GM19463 (cell line): ENCODE results near the gene HYOU1.
A peak's percentile ranks its signal among the peaks of the same experiment; 100 is the strongest.
"Not testable (repeated sequence)": the region's sequence is repeated elsewhere in the genome, so short reads cannot be mapped to it uniquely, and the experiment has no call there.

Experiments used
- ATAC-seq: cut with Tn5 transposase; IDR thresholded peaks from one replicate; pipeline ENCODE4 v1.9.1; 2021; ENCODE audit warnings: mild to moderate bottlenecking, moderate library complexity; ENCODE audit not compliant: unreplicated experiment

Gene HYOU1

GRCh38 chr11:119085437-119085847 lies 28.4 kb upstream of the HYOU1 start:
- ATAC-seq: peak; percentile 5

- ATAC-seq: peak; percentile 95
Measured at GRCh38 chr11:119084663-119085436, 27.8 kb upstream of the HYOU1 start, which contains the start of gene HMBS. HMBS (plus strand) TSS chr11:119084881; CDS start chr11:119085034, 153 bp downstream.

GRCh38 chr11:119081682-119082260 lies 24.8 kb upstream of the HYOU1 start:
- ATAC-seq: no peak

GRCh38 chr11:119078675-119079420 lies 21.8 kb upstream of the HYOU1 start:
- ATAC-seq: no peak

- no peak for ATAC-seq
Measured at GRCh38 chr11:119077839-119078238, 20.8 kb upstream of the HYOU1 start.

- ATAC-seq: peak; percentile 97
Measured at GRCh38 chr11:119067371-119068222, 10.6 kb upstream of the HYOU1 start, which contains the start of gene VPS11. VPS11 (plus strand) TSS chr11:119067818; CDS start chr11:119067824, 6 bp downstream.

- ATAC-seq: no peak
Measured at GRCh38 chr11:119065369-119065768, 8.4 kb upstream of the HYOU1 start.

- no peak for ATAC-seq
Measured at GRCh38 chr11:119062779-119063178, 5.8 kb upstream of the HYOU1 start.

GRCh38 chr11:119061256-119061655 lies 4.3 kb upstream of the HYOU1 start:
- ATAC-seq: no peak

- not testable (repeated sequence) for ATAC-seq
Measured at GRCh38 chr11:119059128-119059527, 2.1 kb upstream of the HYOU1 start.

GRCh38 chr11:119056421-119056999 lies 495 bp downstream of the HYOU1 start:
- no peak for ATAC-seq

GRCh38 chr11:119055901-119056300 lies 1.1 kb downstream of the HYOU1 start:
- ATAC-seq: no peak

- no peak for ATAC-seq
Measured at GRCh38 chr11:119054418-119054817, 2.6 kb downstream of the HYOU1 start.

GRCh38 chr11:119052163-119052814 lies 4.7 kb downstream of the HYOU1 start:
- ATAC-seq: no peak

GRCh38 chr11:119051440-119052162 lies 5.4 kb downstream of the HYOU1 start:
- peak; percentile 77 for ATAC-seq

GRCh38 chr11:119049081-119049480 lies 7.9 kb downstream of the HYOU1 start:
- no peak for ATAC-seq

GRCh38 chr11:119048644-119049043 lies 8.4 kb downstream of the HYOU1 start:
- ATAC-seq: no peak

- no peak for ATAC-seq
Measured at GRCh38 chr11:119047205-119047604, 9.8 kb downstream of the HYOU1 start.

GRCh38 chr11:119046489-119046888 lies 10.5 kb downstream of the HYOU1 start:
- no peak for ATAC-seq
